ENCODE results near the gene HMCES. TPM values are rescaled to one million over a fixed set of nuclear protein-coding genes. Genes with fewer than 3 reads are reported as not detected.
"Not testable (repeated sequence)": the region's sequence is repeated elsewhere in the genome, so short reads cannot be mapped to it uniquely, and the experiment has no call there.

Gene HMCES
- polyA plus RNA-seq, 4 donors: 52.3 to 54.8 (median 52.8) TPM

DNA sequence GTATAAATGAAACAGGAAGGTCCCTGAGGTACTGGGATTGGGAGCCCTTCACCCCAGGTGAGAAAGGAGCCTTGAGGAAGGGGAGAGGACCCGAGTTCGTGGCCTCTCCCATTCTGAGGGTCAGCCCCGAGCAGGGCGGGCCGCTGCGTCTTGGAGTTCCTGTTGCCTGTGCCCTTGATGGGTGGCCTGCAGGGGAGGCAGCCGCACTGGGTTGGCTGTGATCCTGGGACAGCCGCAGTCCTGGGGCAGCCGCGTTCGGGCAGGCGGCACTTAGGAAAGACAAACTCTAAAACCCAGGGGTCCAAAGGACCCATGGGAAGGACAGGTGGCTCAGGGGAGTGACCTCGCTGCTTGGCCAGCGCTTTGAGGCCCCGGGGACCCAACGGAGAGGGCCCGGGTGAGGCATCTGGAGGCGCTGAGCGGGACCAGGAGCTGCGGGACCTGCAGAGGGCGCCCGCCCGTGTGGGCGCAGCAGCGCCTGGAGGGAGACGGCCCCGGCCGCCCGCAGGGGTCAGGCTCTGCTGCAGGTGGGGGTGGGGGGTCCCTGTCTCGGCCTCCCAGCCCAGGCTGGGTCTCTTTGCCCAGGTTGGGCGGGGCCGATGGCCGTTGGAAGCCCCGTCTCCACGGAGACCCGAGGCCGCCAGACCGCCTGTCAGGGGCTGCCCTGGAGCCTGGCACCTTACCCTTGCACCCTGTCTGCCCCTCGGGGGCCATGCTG is 65.1 kb downstream of the HMCES start:
- no peak for DNase-seq (ENCODE audit: low read depth in 4 of 4, low spot score in 3 of 4)

DNA sequence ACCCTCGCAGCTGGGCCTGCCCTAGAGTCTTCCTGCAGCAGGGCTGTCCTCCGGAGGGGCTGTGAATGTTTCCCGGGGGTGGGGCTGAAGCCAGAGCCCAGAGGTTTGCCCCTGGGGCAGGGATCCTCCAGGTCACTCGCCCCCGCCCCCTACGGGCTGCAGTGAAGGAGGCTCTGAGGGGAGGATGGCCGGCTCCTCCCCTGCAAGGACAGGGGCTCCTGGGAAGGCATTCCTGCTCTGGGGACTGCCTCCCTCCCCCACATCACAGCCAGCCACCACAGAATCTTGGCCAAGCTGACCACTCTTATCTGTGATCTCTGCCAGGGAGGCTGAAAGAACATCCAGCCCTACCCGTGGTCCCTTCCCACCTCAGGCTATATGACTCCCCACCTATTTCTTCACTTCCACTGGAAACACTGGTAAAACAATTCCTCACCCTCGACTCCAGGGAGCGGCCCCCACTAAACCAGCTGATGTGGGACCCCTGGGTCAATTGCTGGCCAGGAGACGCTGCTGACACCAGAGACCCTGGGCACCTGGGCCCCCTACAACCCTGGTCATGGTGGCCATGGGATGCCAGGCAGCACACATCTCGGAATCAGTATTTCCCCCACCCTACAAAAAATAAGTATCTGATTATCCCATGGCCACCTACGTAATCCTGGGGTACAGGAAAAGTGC is 66.0 kb downstream of the HMCES start:
- DNase-seq (ENCODE audit: low read depth in 4 of 4, low spot score in 3 of 4): no peak

DNA sequence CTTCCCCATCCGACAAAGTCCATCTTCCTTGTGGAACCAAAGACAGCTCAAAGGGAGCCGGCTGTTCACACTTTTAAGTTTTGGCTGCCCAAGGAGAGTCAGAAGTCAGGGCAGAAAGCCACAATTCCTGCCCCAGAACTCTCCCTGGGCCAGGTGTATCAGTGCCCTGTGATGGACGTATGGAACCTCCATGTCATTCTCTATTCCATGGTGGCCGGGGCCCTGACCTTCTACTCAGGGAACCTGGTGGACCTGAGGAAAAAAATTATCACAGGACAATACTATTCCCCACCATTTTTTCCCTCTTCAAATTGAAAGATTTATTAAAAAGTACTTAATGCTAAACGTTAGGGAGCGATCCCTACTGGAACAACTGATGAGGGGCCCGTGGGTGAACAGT is 66.6 kb downstream of the HMCES start:
- DNase-seq (ENCODE audit: low read depth in 4 of 4, low spot score in 3 of 4): no peak

DNA sequence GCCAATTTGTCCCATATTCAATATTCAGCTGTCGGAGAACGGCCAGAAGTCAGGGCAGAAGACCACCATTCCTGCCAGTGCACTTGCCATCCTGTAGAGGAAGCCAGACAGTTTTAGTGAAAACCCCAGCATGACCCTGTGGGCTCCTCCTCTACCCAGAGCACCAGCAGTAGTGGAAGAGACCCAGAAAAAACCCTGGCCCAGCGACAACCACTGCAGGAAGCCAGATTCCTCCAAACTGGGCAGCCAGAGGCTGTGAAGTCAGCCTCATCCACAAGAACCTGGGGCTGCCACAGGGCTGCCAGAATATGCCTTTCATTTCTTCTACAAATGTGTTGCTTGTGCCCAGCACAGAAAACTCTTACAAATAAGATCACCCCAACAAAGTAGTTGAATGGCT is 67.3 kb downstream of the HMCES start:
- DNase-seq (ENCODE audit: low read depth in 4 of 4, low spot score in 3 of 4): no peak

DNA sequence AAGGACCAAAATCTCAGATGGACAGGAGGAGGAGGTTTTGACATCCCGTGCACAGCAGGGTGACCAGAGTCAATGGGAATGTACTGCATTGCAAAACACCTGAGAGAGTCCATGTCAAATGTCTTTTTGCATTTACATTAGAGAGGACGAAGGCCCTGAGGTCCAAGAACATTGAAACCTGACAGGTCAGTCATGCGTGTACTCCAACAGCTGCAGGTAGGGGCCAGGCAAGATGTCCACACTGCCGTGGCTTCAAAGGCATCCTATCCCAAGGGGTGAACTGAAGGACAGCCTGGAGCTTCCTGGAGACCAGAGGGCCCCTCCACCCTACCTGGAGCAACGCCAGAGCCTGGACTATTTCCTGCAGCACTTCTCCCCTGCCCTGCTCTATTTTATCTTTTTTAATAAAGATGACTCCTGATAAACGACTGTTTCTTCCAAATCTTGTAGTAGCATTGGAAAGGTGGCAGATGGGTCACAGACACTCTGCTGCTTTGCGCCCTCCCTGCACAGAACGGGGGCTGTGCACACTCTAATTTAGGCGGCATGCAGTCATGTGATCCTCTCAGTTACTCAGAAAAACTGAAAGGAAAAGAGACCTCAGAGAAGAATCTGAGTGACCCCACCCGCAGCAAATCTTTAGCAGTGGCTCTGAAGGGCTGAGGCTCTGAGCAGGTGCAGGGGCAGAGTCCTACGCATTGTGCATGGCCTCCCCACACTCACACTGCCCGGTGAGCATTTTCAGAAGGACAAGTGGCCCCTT is 68.2 kb downstream of the HMCES start:
- no peak for DNase-seq (ENCODE audit: low read depth in 4 of 4, low spot score in 3 of 4)

DNA sequence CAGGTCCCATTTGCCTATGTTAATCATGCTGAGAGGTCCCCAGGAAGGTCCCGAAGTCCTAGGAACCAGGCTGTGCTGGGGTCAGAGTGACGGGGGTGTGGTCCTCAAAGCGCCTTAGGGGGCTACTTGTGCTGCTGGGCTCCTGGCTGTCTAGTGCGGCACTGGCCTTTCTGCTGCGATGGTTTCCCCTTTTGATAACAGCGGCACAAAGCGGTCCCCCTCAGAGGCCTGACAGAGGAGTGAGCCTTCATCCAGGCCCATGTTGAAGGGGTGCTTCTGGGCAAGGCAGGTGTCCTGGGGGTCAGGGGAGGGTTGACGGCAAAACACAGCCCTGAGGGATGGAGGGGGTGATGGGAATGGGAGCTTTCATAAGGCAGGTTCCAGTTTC is 68.8 kb downstream of the HMCES start:
- no peak for DNase-seq (ENCODE audit: low read depth in 4 of 4, low spot score in 3 of 4)

DNA sequence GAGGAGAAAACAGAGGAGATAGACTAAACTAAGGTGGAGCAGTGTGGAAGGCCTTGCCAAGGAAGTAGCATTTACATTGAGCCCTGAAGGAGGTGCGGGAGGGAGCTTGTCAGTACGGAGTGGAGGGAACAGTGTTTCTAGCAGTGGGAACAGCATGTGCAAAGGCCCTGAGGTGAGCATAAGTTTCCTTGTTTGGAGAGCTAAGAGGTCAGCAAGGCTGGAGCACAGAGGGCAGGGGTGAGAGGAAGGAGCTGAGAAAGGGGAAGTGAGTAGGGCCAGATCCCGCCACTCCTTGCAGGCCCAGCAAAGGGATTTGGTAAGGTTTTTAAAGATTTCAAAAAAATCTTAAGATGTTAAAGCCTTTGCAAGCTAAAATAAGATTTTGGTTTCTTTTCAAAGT is 70.1 kb downstream of the HMCES start:
- no peak for DNase-seq (ENCODE audit: low read depth in 4 of 4, low spot score in 3 of 4)

DNA sequence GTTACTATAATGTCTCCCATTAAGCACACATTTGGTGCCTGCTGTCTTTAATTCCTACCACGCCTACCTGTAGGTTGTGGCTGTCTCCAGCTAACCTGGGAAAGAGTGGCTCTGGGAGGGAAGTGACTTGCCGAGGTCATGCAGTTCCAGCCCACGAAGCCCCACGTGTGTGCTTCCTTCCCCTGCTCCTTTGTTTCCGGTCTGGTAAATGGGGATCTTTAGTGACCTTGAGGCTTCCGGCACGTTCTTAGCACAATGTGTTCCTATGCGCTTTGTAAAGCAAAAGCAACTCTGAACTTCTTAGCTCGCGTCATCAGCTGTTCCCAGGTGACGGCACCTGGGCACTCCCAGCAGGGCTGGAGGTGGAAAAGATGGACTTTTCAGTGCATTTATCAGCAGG is 70.5 kb downstream of the HMCES start:
- DNase-seq (ENCODE audit: low read depth in 4 of 4, low spot score in 3 of 4): not testable (repeated sequence)

DNA sequence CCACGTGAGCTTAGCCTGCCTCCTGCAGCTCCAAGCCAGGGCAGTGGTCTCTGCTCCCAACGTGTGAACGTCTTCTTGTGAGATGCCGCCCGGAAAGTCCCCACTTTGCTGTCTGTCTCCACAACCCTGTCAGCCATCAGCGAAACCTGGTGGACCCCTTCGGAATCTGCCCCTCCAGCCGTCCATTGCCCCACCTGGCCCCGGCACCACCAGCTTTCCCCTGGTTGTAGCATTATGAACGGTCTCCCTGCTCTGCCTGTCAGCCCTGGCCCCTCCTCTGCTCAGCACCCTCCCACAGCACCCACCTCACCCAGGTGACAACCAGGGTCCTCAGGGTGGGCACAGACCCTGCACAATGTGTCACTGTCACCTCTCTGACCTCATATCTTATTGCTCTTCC is 71.1 kb downstream of the HMCES start:
- no peak for DNase-seq (ENCODE audit: low read depth in 4 of 4, low spot score in 3 of 4)

DNA sequence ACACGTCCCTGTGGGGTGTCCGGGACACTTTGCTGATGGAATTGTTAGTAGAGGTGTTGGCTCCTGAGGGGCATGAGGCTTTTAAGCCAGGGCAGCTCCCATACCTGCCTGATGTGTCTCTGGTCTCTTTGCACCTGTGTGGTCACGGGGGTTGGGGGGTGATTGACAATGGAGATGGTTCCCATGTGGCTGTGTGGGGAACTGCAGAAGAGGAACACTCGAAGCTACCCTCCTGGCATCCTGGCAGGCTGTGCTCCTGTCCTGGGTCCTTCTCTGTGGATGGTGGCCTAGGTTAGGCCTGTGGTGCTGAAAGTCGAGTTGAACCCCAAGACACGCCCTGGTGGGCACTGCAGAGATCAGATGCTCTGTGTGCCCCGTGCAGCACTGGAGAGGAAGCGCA is 73.4 kb downstream of the HMCES start:
- DNase-seq (ENCODE audit: low read depth in 4 of 4, low spot score in 3 of 4): no peak

DNA sequence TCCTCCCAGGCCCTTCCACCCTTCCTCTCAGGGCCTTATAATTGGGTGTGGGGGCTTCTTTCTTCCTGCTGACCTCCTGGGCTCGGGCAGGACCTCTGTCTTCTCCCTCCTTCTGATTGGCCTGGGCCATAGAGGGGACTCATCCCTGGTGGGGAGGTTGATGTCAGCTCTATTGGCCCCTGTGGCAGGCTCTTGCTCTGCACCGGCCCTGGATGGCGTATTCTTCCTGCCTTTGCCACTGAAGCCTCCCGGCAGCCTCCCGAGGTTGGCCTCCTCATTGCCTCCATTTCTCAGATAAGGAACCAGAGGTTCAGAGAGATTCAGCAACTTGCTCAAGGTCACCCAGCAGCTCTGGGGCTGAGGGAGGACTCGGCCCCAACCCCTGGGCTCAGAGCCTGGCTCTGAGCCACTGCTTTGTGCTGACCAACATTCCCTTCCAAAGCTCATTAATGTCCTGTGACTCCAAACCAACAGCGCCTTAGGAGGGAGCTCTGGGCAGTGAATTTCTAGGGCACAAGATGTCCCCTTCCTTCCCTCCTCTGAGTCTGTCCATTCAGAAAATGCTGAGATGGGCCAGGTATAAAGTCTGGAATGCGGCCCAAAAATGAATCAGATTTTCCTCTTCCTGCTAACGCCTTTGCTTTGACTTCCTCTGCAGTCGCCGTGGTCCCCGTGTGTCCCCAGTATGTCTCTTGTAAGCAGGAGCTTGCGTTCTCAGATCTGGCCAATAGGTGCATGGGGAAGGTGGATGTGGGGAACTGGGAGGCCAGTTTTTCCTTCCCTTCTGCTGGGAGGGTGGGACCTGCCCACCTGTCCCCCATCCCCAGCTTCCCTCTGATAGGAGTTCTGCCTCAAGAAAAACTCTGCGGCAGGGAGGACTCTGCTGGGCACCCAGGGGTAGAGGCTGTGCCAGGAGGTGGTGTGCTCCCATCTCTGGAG is 74.2 kb downstream of the HMCES start:
- DNase-seq (ENCODE audit: low read depth in 4 of 4, low spot score in 3 of 4): no peak

DNA sequence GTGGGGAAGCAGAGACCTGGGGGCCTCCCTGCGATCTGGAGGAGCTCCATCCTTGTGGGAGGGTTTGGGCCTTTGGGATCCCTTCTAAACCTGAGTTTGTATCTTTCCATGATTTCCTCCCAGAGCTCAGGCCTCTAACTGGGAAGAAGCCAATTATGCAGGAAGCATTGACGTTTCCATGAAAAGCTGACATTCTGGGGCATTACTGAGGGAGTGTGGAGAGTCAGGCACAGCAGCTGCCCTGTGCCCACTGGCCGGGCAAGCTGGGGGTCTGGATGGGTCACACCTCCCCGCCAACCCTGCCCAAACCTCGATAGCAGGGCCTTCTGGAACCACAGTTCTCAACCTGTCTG is 74.9 kb downstream of the HMCES start:
- DNase-seq (ENCODE audit: low read depth in 4 of 4, low spot score in 3 of 4): no peak

Other genes starting within 250 kb of the HMCES start
- 1 to 10 TPM in 2 of 4 donors, under 1 TPM in 2; 0.97 to 2.4 (median 1.1) TPM for gene GP9, start 218.1 kb upstream of the HMCES start, polyA plus RNA-seq (ENCODE audit: insufficient read length in 4 of 4)
- gene RAB43, start 157.1 kb upstream of the HMCES start, polyA plus RNA-seq (ENCODE audit: insufficient read length in 4 of 4): 1 to 10 TPM; 5.6 to 7.2 (median 6.5) TPM
- gene ISY1, start 117.8 kb upstream of the HMCES start, polyA plus RNA-seq (ENCODE audit: insufficient read length in 4 of 4): 10 to 100 TPM; 48.6 to 56.0 (median 50.8) TPM
- 100 to 1,000 TPM; 401 to 432 (median 416) TPM for gene CNBP, start 95.0 kb upstream of the HMCES start, polyA plus RNA-seq (ENCODE audit: insufficient read length in 4 of 4)
- 100 to 1,000 TPM; 151 to 163 (median 153) TPM for gene COPG1, start 29.3 kb upstream of the HMCES start, polyA plus RNA-seq (ENCODE audit: insufficient read length in 4 of 4)
- 1 to 10 TPM; 3.4 to 3.7 (median 3.4) TPM for gene EFCAB12, start 149.8 kb downstream of the HMCES start, polyA plus RNA-seq (ENCODE audit: insufficient read length in 4 of 4)
- gene MBD4, start 161.1 kb downstream of the HMCES start, polyA plus RNA-seq (ENCODE audit: insufficient read length in 4 of 4): 10 to 100 TPM; 42.4 to 56.1 (median 51.2) TPM
- gene IFT122, start 161.4 kb downstream of the HMCES start, polyA plus RNA-seq (ENCODE audit: insufficient read length in 4 of 4): 10 to 100 TPM; 42.1 to 56.8 (median 50.6) TPM
- gene RHO, start 249.8 kb downstream of the HMCES start, polyA plus RNA-seq (ENCODE audit: insufficient read length in 4 of 4): under 1 TPM; 0.06 to 0.11 (median 0.07) TPM

Data from right renal pelvis (tissue), 4 donors.